Measurements from ENCODE around the gene ADGRD2.

Gene ADGRD2

GRCh38 chr9:124498499-124499146 lies 48.4 kb downstream of the ADGRD2 start:
- DNase-seq = no peak

GRCh38 chr9:124499216-124499615 lies 49.0 kb downstream of the ADGRD2 start:
- DNase-seq = no peak

- no peak for DNase-seq
Measured at GRCh38 chr9:124500028-124500795, 50.0 kb downstream of the ADGRD2 start.

GRCh38 chr9:124500796-124501611 lies 50.8 kb downstream of the ADGRD2 start:
- no peak for DNase-seq

GRCh38 chr9:124501771-124502320 lies 51.6 kb downstream of the ADGRD2 start:
- no peak for DNase-seq

GRCh38 chr9:124502711-124503702 lies 52.8 kb downstream of the ADGRD2 start:
- no peak for DNase-seq

GRCh38 chr9:124503713-124504529 lies 53.7 kb downstream of the ADGRD2 start:
- DNase-seq = no peak

- no peak for DNase-seq
Measured at GRCh38 chr9:124504530-124505005, 54.3 kb downstream of the ADGRD2 start.

- no peak for DNase-seq
Measured at GRCh38 chr9:124505006-124505900, 55.0 kb downstream of the ADGRD2 start.

- DNase-seq = no peak
Measured at GRCh38 chr9:124505901-124506346, 55.7 kb downstream of the ADGRD2 start.

GRCh38 chr9:124506433-124506832 lies 56.2 kb downstream of the ADGRD2 start:
- DNase-seq = no peak

GRCh38 chr9:124506931-124507879 lies 57.0 kb downstream of the ADGRD2 start, which contains the start of gene NR5A1:
NR5A1 (minus strand) TSS chr9:124507399; CDS start chr9:124503395, 4,004 bp downstream.
- no peak for DNase-seq

- no peak for DNase-seq
Measured at GRCh38 chr9:124507880-124508423, 57.7 kb downstream of the ADGRD2 start.

GRCh38 chr9:124510650-124511425 lies 60.6 kb downstream of the ADGRD2 start:
- DNase-seq = no peak

- no peak for DNase-seq
Measured at GRCh38 chr9:124511426-124511840, 61.2 kb downstream of the ADGRD2 start.

GRCh38 chr9:124511891-124512805 lies 61.9 kb downstream of the ADGRD2 start:
- DNase-seq = no peak
